ENCODE data around the gene MEN1.

Gene MEN1

DNA sequence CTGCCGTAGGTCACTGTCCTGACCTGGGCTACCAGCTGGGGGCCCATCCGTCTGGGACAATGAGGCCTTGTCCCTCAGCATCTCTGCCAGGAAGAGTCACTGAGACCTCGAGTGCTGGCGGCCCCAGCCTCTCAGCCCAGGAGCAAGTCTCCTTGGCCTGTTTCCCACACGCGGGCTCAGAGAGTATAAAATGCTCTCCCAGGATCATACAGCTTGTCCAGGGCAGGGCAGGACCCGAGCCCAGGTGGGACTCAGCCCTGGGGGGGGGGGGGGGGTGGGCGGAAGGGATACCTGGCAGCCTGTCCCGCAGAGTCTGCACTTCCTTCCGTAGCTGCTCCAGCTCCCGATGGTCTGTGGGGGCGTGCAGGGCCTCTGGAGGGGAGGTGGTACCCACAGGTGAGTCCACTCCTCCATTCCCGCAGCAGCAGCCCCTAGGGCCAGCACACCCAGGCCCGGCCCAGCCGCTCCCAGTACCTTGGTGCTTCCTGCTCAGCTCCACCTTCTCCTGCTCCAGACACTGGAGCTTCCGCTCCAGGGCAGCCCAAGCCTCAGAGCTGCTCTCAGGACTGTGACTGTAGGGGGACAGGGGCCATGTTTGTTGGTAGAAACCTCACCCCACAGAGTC is 26.2 kb upstream of the MEN1 start:
- TF ChIP-seq, protein P1, sequence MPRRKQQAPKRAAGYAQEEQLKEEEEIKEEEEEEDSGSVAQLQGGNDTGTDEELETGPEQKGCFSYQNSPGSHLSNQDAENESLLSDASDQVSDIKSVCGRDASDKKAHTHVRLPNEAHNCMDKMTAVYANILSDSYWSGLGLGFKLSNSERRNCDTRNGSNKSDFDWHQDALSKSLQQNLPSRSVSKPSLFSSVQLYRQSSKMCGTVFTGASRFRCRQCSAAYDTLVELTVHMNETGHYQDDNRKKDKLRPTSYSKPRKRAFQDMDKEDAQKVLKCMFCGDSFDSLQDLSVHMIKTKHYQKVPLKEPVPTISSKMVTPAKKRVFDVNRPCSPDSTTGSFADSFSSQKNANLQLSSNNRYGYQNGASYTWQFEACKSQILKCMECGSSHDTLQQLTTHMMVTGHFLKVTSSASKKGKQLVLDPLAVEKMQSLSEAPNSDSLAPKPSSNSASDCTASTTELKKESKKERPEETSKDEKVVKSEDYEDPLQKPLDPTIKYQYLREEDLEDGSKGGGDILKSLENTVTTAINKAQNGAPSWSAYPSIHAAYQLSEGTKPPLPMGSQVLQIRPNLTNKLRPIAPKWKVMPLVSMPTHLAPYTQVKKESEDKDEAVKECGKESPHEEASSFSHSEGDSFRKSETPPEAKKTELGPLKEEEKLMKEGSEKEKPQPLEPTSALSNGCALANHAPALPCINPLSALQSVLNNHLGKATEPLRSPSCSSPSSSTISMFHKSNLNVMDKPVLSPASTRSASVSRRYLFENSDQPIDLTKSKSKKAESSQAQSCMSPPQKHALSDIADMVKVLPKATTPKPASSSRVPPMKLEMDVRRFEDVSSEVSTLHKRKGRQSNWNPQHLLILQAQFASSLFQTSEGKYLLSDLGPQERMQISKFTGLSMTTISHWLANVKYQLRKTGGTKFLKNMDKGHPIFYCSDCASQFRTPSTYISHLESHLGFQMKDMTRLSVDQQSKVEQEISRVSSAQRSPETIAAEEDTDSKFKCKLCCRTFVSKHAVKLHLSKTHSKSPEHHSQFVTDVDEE (CRISPR knock-in tag; IDR thresholded peaks at IDR 0.05) = no peak
- TF ChIP-seq PPARA (CRISPR knock-in tag; IDR thresholded peaks at IDR 0.05; ENCODE audit: borderline replicate concordance) (no peak), RARB (CRISPR knock-in tag; IDR thresholded peaks at IDR 0.05) (no peak), ARNTL (CRISPR knock-in tag; IDR thresholded peaks at IDR 0.05; ENCODE audit: borderline replicate concordance, low read depth) (no peak), TOX (CRISPR knock-in tag; IDR thresholded peaks at IDR 0.05; ENCODE audit: borderline replicate concordance) (no peak), ZFP3 (CRISPR knock-in tag; IDR thresholded peaks at IDR 0.05) (no peak), OSR1 (CRISPR knock-in tag; IDR thresholded peaks at IDR 0.05) (no peak), ZC3H10 (CRISPR knock-in tag; IDR thresholded peaks at IDR 0.05) (no peak)
- TF ChIP-seq, protein P2, sequence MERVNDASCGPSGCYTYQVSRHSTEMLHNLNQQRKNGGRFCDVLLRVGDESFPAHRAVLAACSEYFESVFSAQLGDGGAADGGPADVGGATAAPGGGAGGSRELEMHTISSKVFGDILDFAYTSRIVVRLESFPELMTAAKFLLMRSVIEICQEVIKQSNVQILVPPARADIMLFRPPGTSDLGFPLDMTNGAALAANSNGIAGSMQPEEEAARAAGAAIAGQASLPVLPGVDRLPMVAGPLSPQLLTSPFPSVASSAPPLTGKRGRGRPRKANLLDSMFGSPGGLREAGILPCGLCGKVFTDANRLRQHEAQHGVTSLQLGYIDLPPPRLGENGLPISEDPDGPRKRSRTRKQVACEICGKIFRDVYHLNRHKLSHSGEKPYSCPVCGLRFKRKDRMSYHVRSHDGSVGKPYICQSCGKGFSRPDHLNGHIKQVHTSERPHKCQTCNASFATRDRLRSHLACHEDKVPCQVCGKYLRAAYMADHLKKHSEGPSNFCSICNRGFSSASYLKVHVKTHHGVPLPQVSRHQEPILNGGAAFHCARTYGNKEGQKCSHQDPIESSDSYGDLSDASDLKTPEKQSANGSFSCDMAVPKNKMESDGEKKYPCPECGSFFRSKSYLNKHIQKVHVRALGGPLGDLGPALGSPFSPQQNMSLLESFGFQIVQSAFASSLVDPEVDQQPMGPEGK (CRISPR knock-in tag; IDR thresholded peaks at IDR 0.05; ENCODE audit: borderline replicate concordance) = no peak
- TF ChIP-seq, protein P3, sequence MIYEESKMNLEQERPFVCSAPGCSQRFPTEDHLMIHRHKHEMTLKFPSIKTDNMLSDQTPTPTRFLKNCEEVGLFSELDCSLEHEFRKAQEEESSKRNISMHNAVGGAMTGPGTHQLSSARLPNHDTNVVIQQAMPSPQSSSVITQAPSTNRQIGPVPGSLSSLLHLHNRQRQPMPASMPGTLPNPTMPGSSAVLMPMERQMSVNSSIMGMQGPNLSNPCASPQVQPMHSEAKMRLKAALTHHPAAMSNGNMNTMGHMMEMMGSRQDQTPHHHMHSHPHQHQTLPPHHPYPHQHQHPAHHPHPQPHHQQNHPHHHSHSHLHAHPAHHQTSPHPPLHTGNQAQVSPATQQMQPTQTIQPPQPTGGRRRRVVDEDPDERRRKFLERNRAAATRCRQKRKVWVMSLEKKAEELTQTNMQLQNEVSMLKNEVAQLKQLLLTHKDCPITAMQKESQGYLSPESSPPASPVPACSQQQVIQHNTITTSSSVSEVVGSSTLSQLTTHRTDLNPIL (CRISPR knock-in tag; IDR thresholded peaks at IDR 0.05; ENCODE audit: low read depth) = no peak
- TF ChIP-seq, protein P4, sequence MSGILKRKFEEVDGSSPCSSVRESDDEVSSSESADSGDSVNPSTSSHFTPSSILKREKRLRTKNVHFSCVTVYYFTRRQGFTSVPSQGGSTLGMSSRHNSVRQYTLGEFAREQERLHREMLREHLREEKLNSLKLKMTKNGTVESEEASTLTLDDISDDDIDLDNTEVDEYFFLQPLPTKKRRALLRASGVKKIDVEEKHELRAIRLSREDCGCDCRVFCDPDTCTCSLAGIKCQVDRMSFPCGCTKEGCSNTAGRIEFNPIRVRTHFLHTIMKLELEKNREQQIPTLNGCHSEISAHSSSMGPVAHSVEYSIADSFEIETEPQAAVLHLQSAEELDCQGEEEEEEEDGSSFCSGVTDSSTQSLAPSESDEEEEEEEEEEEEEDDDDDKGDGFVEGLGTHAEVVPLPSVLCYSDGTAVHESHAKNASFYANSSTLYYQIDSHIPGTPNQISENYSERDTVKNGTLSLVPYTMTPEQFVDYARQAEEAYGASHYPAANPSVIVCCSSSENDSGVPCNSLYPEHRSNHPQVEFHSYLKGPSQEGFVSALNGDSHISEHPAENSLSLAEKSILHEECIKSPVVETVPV (CRISPR knock-in tag; IDR thresholded peaks at IDR 0.05) = no peak
- ATAC-seq = no peak

DNA sequence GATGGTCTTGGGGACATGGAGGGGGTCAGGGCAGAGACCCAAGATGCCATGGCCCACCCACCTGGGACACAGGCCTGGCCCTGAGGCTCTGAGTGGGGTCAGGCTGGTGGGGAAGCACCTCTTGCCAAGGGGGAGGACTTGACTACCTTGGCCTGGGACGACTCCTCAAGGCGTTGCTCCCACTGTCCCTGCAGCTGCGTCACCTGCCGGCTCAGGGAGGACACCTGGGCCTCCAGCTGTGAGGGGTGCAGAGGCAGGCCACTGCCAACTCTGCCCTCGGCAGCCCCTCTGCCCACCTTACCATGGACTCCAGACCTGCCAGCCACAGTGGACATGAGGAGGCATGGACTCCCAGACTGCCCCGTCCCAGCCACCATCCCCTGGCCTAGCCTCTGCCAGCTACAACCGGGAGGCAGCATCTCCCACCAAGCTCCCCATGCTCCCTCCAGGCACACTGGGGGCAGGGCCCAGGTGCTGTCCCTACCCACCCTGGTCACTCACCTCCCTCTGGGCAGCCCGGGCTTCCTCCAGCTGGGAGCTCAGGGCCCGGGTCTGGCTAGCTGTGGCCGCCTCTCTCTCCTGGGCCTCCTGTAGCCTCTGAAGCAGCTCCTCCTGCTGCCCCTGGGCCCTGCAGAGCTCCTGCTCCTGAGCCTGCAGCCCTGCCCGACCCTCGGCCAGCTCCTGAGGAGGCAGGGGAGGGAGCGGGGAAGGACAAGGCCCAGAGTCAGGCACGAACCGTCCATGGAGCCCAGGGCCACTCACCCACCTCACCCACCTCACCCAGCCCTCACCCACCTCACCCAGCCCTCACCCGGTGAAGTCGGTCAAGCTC is 25.5 kb upstream of the MEN1 start:
- ATAC-seq = peak; percentile 27
- no peak for TF ChIP-seq PPARA (CRISPR knock-in tag; IDR thresholded peaks at IDR 0.05; ENCODE audit: borderline replicate concordance)
- no peak for TF ChIP-seq RARB (CRISPR knock-in tag; IDR thresholded peaks at IDR 0.05)
- TF ChIP-seq CSDC2 (CRISPR knock-in tag; IDR thresholded peaks at IDR 0.05) = no peak
- TF ChIP-seq ISL1 (CRISPR knock-in tag; IDR thresholded peaks at IDR 0.05) = no peak
- TF ChIP-seq GLIS3 (CRISPR knock-in tag; IDR thresholded peaks at IDR 0.05) = no peak
- TF ChIP-seq ZFP3 (CRISPR knock-in tag; IDR thresholded peaks at IDR 0.05) = no peak
- TF ChIP-seq ZNF70 (CRISPR knock-in tag; IDR thresholded peaks at IDR 0.05) = no peak
- TF ChIP-seq, protein P5, sequence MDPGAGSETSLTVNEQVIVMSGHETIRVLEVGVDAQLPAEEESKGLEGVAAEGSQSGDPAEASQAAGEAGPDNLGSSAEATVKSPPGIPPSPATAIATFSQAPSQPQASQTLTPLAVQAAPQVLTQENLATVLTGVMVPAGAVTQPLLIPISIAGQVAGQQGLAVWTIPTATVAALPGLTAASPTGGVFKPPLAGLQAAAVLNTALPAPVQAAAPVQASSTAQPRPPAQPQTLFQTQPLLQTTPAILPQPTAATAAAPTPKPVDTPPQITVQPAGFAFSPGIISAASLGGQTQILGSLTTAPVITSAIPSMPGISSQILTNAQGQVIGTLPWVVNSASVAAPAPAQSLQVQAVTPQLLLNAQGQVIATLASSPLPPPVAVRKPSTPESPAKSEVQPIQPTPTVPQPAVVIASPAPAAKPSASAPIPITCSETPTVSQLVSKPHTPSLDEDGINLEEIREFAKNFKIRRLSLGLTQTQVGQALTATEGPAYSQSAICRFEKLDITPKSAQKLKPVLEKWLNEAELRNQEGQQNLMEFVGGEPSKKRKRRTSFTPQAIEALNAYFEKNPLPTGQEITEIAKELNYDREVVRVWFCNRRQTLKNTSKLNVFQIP (CRISPR knock-in tag; IDR thresholded peaks at IDR 0.05; ENCODE audit: borderline replicate concordance, low read depth) = no peak
- TF ChIP-seq ESRRG (CRISPR knock-in tag; IDR thresholded peaks at IDR 0.05) = no peak
- no peak for TF ChIP-seq ZC3H10 (CRISPR knock-in tag; IDR thresholded peaks at IDR 0.05)
- no peak for TF ChIP-seq ZFP30 (CRISPR knock-in tag; IDR thresholded peaks at IDR 0.05)
- no peak for TF ChIP-seq TOX (CRISPR knock-in tag; IDR thresholded peaks at IDR 0.05; ENCODE audit: borderline replicate concordance)
- no peak for TF ChIP-seq ZNF8 (CRISPR knock-in tag; IDR thresholded peaks at IDR 0.05)
- TF ChIP-seq, protein P4 (CRISPR knock-in tag; IDR thresholded peaks at IDR 0.05) = no peak
- TF ChIP-seq BACH2 (CRISPR knock-in tag; IDR thresholded peaks at IDR 0.05; ENCODE audit: borderline replicate concordance) = no peak
- TF ChIP-seq, protein P1 (CRISPR knock-in tag; IDR thresholded peaks at IDR 0.05) = no peak
